ENCODE measurements around the gene COL6A2.
"Not testable (repeated sequence)": the region's sequence is repeated elsewhere in the genome, so short reads cannot be mapped to it uniquely, and the experiment has no call there.

The COL6A2 gene

GRCh38 chr21:46094401-46095082 lies 3.4 kb upstream of the COL6A2 start:
- DNase-seq (ENCODE audit: low spot score), result no peak

DNA sequence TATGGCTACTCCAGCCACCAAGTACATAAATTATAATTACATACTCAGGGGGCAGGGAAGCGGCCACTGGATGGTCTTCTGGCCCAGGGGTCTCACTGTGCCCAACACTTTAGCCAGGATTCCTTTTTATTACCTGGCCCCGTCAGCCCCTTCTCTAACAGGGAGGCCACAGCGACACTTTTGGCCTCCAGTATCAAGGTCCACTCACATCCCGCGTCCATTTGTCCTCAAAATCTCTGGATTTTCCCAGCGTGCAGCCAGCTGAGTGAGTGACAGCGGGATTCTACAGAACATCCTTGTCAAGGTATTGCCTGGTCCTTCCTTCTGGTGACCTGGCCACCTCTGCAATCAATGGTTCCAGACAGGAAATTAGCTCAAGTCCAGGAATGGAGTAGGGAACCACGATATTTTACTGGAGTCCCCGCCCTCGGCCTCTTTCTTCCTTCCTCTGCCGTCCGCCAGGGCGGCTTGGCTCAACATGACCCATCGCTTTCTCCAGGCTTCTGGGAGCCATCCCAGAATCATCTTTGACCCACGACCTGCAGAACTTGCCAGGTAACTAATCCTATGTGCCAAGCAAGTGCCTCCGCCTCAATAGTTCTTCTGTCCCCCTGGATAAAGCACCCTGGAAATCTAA lies 2.7 kb upstream of the COL6A2 start:
- DNase-seq (ENCODE audit: low spot score), result peak; percentile 38

DNA sequence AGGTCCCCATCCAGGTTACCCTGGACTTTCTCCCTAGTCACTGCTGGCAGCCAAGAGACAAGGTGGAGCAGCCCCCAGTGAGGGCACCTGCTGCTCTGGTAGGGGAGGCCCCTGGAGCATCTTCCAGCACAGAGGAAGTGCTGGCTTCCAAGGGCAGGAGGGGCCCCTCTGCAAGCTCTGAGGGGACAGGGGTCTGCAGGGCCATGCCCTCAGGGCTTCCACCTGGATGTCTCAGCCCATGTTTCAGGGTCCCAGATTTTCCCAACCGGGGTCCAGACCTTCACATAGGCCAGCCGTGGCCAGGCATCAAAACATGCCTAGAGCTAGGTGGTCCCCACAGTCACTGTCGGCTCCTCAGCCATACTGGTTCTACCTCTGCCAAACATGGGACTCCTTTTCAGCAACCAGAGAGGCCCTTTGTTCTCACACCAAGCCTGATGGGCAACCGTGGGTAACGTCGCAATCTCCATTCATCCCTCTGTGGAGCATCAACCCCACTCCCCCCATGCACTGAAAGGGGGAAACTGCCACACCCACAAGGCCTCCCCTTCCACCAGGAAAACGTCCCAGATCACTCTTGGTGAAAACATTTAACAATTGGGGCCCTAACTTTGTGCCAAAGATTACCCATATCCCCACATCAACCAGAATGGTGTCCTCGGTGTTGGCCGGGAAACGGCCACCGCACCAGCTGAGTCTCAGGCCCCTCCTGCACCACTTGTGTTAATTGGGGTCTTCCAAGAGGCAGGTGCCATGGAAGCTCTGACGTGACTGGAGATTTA lies 1.9 kb upstream of the COL6A2 start:
- DNase-seq (ENCODE audit: low spot score), result peak; percentile 40

DNA sequence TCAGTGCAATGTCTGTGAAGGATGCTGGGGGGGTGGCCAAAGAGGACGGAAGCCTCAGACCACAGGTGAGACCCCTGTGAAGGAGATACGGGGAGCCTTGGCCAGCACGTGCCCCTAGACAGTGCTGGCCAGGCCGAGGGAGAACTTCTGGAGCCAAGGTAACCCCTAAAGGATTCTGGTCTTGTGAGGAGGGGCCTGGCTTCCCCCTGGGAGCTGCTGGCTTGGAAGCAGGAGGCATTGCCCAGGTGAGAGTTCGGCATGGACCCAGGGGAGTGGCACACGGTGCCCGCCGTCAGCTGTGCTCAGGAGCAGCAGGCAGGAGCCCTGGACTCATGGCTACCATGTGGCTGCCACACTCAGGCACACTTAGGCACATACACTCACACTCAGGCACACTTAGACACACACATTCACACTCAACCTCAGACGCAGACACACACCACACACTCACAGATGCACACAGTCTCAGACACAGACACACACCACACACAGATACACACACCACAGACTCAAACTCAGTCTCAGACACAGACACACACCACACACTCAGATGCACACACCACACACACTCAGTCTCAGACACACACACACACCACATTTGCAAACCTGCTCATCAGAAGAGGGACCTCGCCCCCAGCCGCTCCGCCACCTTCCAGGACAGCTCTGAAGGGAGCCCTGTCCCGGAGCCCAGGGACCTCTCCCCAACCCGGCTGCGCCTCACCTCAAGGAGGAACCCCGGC lies 1.1 kb upstream of the COL6A2 start:
- peak; percentile 52 for DNase-seq (ENCODE audit: low spot score)

DNA sequence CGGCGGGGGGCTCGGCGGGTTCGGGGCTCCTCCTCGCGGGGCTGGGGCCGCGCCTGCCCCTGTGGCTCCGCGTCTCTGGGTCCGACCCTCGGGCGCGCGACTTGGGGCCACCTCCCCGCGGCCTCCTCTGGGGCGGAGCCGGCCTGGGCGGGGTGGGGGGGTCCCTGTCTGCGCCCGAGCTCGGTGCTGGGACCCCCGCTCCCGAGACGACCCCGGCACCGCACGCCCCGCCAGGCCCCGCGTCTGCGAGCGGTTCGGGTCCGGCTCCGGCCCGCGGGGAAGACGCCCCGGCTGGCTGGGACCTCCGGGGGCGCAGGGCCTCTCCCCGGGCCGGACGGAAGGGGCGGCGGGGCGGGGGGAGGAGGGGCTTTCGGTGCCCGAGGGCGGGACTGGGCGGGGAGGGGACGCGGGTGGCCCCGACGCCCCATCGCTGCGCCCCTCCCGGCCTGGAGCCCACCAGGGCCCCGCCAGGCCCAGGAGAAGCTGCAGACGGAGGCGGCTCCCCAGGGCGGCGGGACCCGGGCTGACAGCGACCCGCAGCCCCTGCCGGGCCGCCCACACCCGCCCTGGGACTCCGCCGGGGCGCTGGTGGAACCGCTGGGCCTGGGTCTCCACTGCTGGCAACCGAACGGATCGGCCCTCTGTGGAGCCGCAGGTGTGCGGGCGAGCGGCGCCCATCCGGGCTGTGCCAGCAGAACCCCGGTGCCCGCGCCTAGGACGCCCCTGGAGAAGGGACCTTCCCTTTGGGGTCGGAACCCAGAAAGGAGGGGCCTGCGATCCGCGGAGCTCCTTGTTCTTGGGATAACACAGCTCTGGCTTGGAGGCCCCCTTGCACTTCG lies 610 bp downstream of the COL6A2 start:
- DNase-seq (ENCODE audit: low spot score), result peak; percentile 59

GRCh38 chr21:46099476-46099875 lies 1.6 kb downstream of the COL6A2 start:
- DNase-seq (ENCODE audit: low spot score), result peak; percentile 50

- no peak for DNase-seq (ENCODE audit: low spot score)
Observed at GRCh38 chr21:46100020-46100419, 2.1 kb downstream of the COL6A2 start.

GRCh38 chr21:46100426-46100825 lies 2.5 kb downstream of the COL6A2 start:
- no peak for DNase-seq (ENCODE audit: low spot score)

DNA sequence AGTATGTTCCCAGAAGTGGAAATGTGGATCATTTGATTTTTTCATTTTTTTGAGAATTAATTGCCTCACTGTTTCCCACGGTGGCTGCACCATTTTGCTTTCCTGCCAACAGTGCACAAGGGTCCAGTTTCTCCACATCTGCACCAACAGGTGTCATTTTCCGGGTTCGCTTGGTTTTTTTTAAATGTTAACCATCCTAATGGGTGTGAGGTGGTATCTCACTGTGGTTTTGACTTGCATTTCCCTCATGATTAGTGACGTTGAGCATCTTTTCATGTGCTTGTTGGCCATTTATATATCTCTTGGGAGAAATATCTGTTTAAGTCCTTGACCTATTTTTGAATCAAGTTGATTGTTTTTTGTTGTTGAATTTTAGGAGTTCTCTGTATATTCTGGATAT lies 3.0 kb downstream of the COL6A2 start:
- no peak for DNase-seq (ENCODE audit: low spot score)

- DNase-seq (ENCODE audit: low spot score), result no peak
Observed at GRCh38 chr21:46104104-46104503, 6.2 kb downstream of the COL6A2 start.

DNA sequence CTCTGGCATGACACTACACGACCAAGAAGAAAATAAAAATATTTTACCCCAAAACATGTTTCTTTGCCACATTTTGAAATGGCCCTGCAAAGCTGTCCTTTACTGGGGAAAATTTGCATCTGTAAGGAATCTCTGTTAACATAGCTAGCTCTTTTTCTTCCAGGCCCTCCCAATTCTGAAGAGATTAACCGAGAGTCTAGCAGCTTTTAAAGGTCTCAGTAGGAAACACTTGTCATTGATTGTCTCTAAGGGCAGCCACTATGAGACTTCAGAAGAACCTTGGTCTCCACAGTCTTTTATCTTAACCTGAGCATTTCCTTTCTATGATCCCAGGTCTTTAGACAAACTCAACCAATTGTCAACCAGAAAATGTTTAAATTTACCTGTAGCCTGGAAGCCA lies 9.5 kb downstream of the COL6A2 start:
- not testable (repeated sequence) for DNase-seq (ENCODE audit: low spot score)

GRCh38 chr21:46108827-46109312 lies 11.0 kb downstream of the COL6A2 start:
- DNase-seq (ENCODE audit: low spot score), result no peak

DNA sequence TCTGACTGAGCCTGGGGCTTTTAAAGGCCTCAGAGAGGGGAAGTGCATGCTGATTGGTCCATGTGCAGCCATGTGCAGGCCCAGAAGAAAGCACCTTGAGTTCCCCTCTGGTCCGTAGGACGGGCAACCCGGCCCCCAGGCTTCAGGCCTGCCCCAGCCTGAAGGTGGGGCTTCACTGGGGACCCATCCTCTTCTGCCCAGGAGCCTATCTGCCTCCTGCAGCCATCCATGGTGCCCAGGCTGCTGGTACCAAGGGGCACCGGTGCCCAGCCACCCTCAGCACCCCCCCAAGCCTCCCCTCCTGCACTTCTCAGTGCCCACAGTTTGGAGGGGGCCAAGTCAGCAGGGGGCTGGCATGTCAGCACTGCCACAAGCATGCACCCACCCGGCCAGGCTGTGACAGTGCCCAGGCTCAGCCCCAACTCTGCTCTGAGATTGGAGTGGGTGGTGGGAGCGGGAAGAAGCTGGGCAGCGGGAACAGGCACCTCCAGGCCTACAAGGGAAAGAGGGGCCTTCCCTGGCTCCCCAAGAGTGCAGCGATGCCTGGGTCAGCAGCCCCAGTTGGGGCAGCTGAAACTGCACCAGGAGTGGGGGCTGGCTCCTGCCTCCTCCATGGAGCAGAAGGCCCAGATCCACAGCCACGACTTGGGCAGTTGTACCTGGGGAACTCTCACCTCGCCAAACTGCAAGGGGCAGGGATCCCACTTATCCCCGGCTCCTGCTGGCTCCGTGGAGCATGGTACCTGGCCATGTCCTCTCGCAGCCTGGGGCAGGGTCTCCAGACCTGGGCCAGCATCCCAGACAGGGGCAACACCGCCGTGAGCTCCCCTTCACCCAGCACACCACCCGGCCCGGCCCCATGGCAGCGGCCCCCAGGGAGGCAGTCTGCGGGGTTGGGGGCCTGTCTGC lies 11.7 kb downstream of the COL6A2 start:
- no peak for DNase-seq (ENCODE audit: low spot score)

GRCh38 chr21:46110499-46111192 lies 12.7 kb downstream of the COL6A2 start:
- peak; percentile 40 for DNase-seq (ENCODE audit: low spot score)

DNA sequence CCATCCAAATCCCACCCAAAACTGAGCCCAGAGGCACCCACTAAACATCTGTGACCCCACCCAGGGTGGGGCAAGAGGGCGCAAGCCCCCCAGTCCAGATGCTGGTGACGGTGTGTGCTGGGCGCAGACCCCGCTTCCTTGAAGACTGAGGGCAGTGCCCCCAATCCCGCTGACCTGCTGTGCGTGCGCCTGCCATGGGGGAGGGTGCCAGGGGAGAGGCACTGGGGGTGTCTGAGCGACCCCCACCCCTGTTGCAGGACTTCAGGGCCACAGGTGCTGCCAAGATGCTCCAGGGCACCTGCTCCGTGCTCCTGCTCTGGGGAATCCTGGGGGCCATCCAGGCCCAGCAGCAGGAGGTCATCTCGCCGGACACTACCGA lies 13.3 kb downstream of the COL6A2 start:
- DNase-seq (ENCODE audit: low spot score), result peak; percentile 40

GRCh38 chr21:46111857-46112724 lies 14.2 kb downstream of the COL6A2 start:
- DNase-seq (ENCODE audit: low spot score), result no peak

- no peak for DNase-seq (ENCODE audit: low spot score)
Observed at GRCh38 chr21:46112725-46113215, 14.9 kb downstream of the COL6A2 start.

- DNase-seq (ENCODE audit: low spot score), result no peak
Observed at GRCh38 chr21:46113497-46114176, 15.7 kb downstream of the COL6A2 start.

Measured in ecto neural progenitor cell (in vitro differentiated cells).